ENCODE results near the gene CEP120. TPM values are rescaled to one million over a fixed set of nuclear protein-coding genes. Genes with fewer than 3 reads are reported as not detected.
"Not testable (repeated sequence)": the region's sequence is repeated elsewhere in the genome, so short reads cannot be mapped to it uniquely, and the experiment has no call there.

CEP120 gene
- polyA plus RNA-seq, 4 donors: 19.8 to 26.5 (median 24.3) TPM

- no peak for DNase-seq (ENCODE audit: low read depth in 4 of 4, low spot score in 3 of 4)
These were observed 82.3 kb downstream of the CEP120 start for GRCh38 chr5:123340928-123341327.

- not testable (repeated sequence) for DNase-seq (ENCODE audit: low read depth in 4 of 4, low spot score in 3 of 4)
These were observed 114.8 kb downstream of the CEP120 start for GRCh38 chr5:123308377-123308776.

GRCh38 chr5:123305751-123306150 lies 117.5 kb downstream of the CEP120 start:
- DNase-seq (ENCODE audit: low read depth in 4 of 4, low spot score in 3 of 4): no peak

GRCh38 chr5:123304777-123305316 lies 118.4 kb downstream of the CEP120 start:
- no peak for DNase-seq (ENCODE audit: low read depth in 4 of 4, low spot score in 3 of 4)

- DNase-seq (ENCODE audit: low read depth in 4 of 4, low spot score in 3 of 4): no peak
These were observed 119.4 kb downstream of the CEP120 start for GRCh38 chr5:123303802-123304201.

GRCh38 chr5:123300266-123300665 lies 122.9 kb downstream of the CEP120 start:
- no peak for DNase-seq (ENCODE audit: low read depth in 4 of 4, low spot score in 3 of 4)

GRCh38 chr5:123299136-123299535 lies 124.1 kb downstream of the CEP120 start:
- DNase-seq (ENCODE audit: low read depth in 4 of 4, low spot score in 3 of 4): no peak

GRCh38 chr5:123298335-123299030 lies 124.7 kb downstream of the CEP120 start:
- DNase-seq (ENCODE audit: low read depth in 4 of 4, low spot score in 3 of 4): no peak

- no peak for DNase-seq (ENCODE audit: low read depth in 4 of 4, low spot score in 3 of 4)
These were observed 125.3 kb downstream of the CEP120 start for GRCh38 chr5:123297866-123298265.

- DNase-seq (ENCODE audit: low read depth in 4 of 4, low spot score in 3 of 4): no peak
These were observed 125.9 kb downstream of the CEP120 start for GRCh38 chr5:123297198-123297831.

Other genes starting within 250 kb of the CEP120 start
- gene CSNK1G3, start 88.8 kb upstream of the CEP120 start, polyA plus RNA-seq (ENCODE audit: insufficient read length in 4 of 4): 10 to 100 TPM; 35.0 to 46.7 (median 44.9) TPM

Data from right renal pelvis (tissue), 4 donors.